H9 (cell line): ENCODE data around the gene PAK6. TPM values are rescaled to one million over a fixed set of nuclear protein-coding genes. Genes with fewer than 3 reads are reported as not detected.
A peak's percentile ranks its signal among the peaks of the same experiment; 100 is the strongest.

Source experiments
- DNase-seq: peaks from one replicate; pipeline ENCODE4 v3.0.0-alpha.2; 2017
- H2AFZ ChIP-seq: one replicate; pipeline ENCODE4 v1.6.1; 2013; ENCODE audit warnings: mild to moderate bottlenecking, low read length, control low read depth, moderate library complexity
- H2AK5ac ChIP-seq: 2 replicates; pipeline ENCODE4 v1.6.1; 2013; ENCODE audit warnings: low read length, control low read depth, mixed read lengths; ENCODE audit not compliant: insufficient read length
- H2BK120ac ChIP-seq: one replicate; pipeline ENCODE4 v1.6.1; 2013; ENCODE audit warnings: low read depth, mild to moderate bottlenecking, low read length, control low read depth, inconsistent platforms; ENCODE audit not compliant: poor library complexity, severe bottlenecking
- H2BK12ac ChIP-seq: 2 replicates; pipeline ENCODE4 v1.6.1; 2013; ENCODE audit warnings: low read length, control low read depth, mixed read lengths, low read depth; ENCODE audit not compliant: insufficient read length
- H2BK15ac ChIP-seq: 2 replicates; pipeline ENCODE4 v1.6.1; 2013; ENCODE audit warnings: low read depth, low read length, control low read depth
- H2BK20ac ChIP-seq: one replicate; pipeline ENCODE4 v1.6.1; 2013; ENCODE audit warnings: low read depth, mild to moderate bottlenecking, low read length, control low read depth, inconsistent platforms; ENCODE audit not compliant: poor library complexity, severe bottlenecking
- H2BK5ac ChIP-seq: 2 replicates; pipeline ENCODE4 v1.6.1; 2013; ENCODE audit warnings: low read length, control low read depth, mixed read lengths; ENCODE audit not compliant: insufficient read length
- H3K14ac ChIP-seq: 2 replicates; pipeline ENCODE4 v1.6.1; 2013; ENCODE audit warnings: low read length, control low read depth; ENCODE audit not compliant: insufficient read depth
- H3K18ac ChIP-seq: 2 replicates; pipeline ENCODE4 v1.6.1; 2013; ENCODE audit warnings: low read depth, mild to moderate bottlenecking, mixed read lengths, low read length, control low read depth; ENCODE audit not compliant: insufficient read length
- H3K23ac ChIP-seq: 2 replicates; pipeline ENCODE4 v1.6.1; 2013; ENCODE audit warnings: low read length, control low read depth, mixed read lengths, low read depth; ENCODE audit not compliant: insufficient read length
- H3K23me2 ChIP-seq: 2 replicates; pipeline ENCODE4 v1.6.1; 2013; ENCODE audit warnings: low read depth, mild to moderate bottlenecking, mixed read lengths, low read length, control low read depth; ENCODE audit not compliant: insufficient read length, poor library complexity, severe bottlenecking
- H3K27ac ChIP-seq: 2 replicates; pipeline ENCODE4 v1.5.1; 2013; ENCODE audit warnings: low read length, control low read depth, mixed read lengths, low read depth; ENCODE audit not compliant: insufficient read length
- H3K27me3 ChIP-seq: 2 replicates; pipeline ENCODE4 v1.6.1; 2013; ENCODE audit warnings: low read length, control low read depth, inconsistent platforms; ENCODE audit not compliant: insufficient read depth
- H3K4ac ChIP-seq: 2 replicates; pipeline ENCODE4 v1.6.1; 2013; ENCODE audit warnings: low read depth, mild to moderate bottlenecking, control low read depth, inconsistent platforms, low read length, moderate library complexity
- H3K4me1 ChIP-seq: 2 replicates; pipeline ENCODE4 v1.6.1; 2013; ENCODE audit warnings: low read length, control low read depth, inconsistent platforms; ENCODE audit not compliant: insufficient read depth
- H3K4me2 ChIP-seq: 2 replicates; pipeline ENCODE4 v1.6.1; 2013; ENCODE audit warnings: low read length, control low read depth, mixed read lengths; ENCODE audit not compliant: insufficient read length, insufficient read depth
- H3K56ac ChIP-seq: 2 replicates; pipeline ENCODE4 v1.6.1; 2013; ENCODE audit warnings: low read depth, mild to moderate bottlenecking, mixed read lengths, low read length, control low read depth; ENCODE audit not compliant: insufficient read length
- H3K79me1 ChIP-seq: 2 replicates; pipeline ENCODE4 v1.6.1; 2013; ENCODE audit warnings: low read depth, mild to moderate bottlenecking, moderate library complexity, low read length, control low read depth, inconsistent platforms; ENCODE audit not compliant: insufficient read depth, poor library complexity, severe bottlenecking
- H3K79me2 ChIP-seq: 2 replicates; pipeline ENCODE4 v1.6.1; 2013; ENCODE audit warnings: low read length, control low read depth, inconsistent platforms; ENCODE audit not compliant: insufficient read depth
- H3K9ac ChIP-seq: 2 replicates; pipeline ENCODE4 v1.6.1; 2013; ENCODE audit warnings: low read length, control low read depth, mixed read lengths; ENCODE audit not compliant: insufficient read length; ENCODE audit errors: extremely low read depth
- H3K9me3 ChIP-seq: one replicate; pipeline ENCODE4 v1.6.1; 2013; ENCODE audit warnings: low read depth, low read length, inconsistent platforms; ENCODE audit not compliant: control insufficient read depth
- H3T11ph ChIP-seq: one replicate; pipeline ENCODE4 v1.6.1; 2013; ENCODE audit warnings: mild to moderate bottlenecking, low read length, control low read depth, inconsistent platforms
- H4K20me1 ChIP-seq: one replicate; pipeline ENCODE4 v1.6.1; 2013; ENCODE audit not compliant: control insufficient read depth, insufficient read length, insufficient read depth
- H4K5ac ChIP-seq: 2 replicates; pipeline ENCODE4 v1.6.1; 2013; ENCODE audit warnings: low read depth, mild to moderate bottlenecking, mixed read lengths, low read length, control low read depth; ENCODE audit not compliant: insufficient read length
- H4K8ac ChIP-seq: replicated peaks from 2 replicates; pipeline ENCODE4 v1.6.1; 2013; ENCODE audit warnings: low read length, control low read depth, mixed read lengths, low read depth; ENCODE audit not compliant: insufficient read length
- H4K91ac ChIP-seq: 2 replicates; pipeline ENCODE4 v1.6.1; 2013; ENCODE audit warnings: low read depth, mild to moderate bottlenecking, moderate library complexity, mixed read lengths, low read length, control low read depth; ENCODE audit not compliant: insufficient read length
- H3K27ac Mint-ChIP-seq, 3 experiments: 2 replicates in 2 of 3; 3 replicates in 1 of 3; pipeline ENCODE4 v1.8.0; 2020 to 2021; ENCODE audit warnings: mixed read lengths in 3 of 3, mild to moderate bottlenecking in 1 of 3, moderate library complexity in 1 of 3
- H3K27me3 Mint-ChIP-seq: 2 replicates; pipeline ENCODE4 v1.8.0; 2021; ENCODE audit warnings: low read depth, mild to moderate bottlenecking, moderate library complexity, mixed read lengths
- H3K36me3 Mint-ChIP-seq, 3 experiments: 2 replicates in 2 of 3; 3 replicates in 1 of 3; pipeline ENCODE4 v1.8.0; 2020 to 2021; ENCODE audit warnings: low read depth in 3 of 3, mixed read lengths in 3 of 3; ENCODE audit not compliant: insufficient read depth in 1 of 3
- H3K4me1 Mint-ChIP-seq, 2 experiments: 2 replicates each; pipeline ENCODE4 v1.8.0; 2020; ENCODE audit warnings: mixed read lengths in 2 of 2
- H3K4me3 Mint-ChIP-seq, 2 experiments: 2 replicates in 1 of 2; 3 replicates in 1 of 2; pipeline ENCODE4 v1.8.0; 2020 to 2021; ENCODE audit warnings: mild to moderate bottlenecking in 2 of 2, mixed read lengths in 2 of 2, moderate library complexity in 1 of 2
- H3K9me3 Mint-ChIP-seq, 2 experiments: 2 replicates in 1 of 2; 3 replicates in 1 of 2; pipeline ENCODE4 v1.8.0; 2020; ENCODE audit warnings: mild to moderate bottlenecking in 2 of 2, mixed read lengths in 2 of 2, moderate library complexity in 1 of 2
- CTCF ChIP-seq: fragments of 200-600 bp; sonication (generic); conservative IDR thresholded peaks from 3 replicates; pipeline ENCODE4 v1.8.0; 2021; ENCODE audit warnings: antibody characterized with exemption, mild to moderate bottlenecking
- whole genome bisulfite sequencing: extraction: QIAGEN DNeasy Blood & Tissue Kit; methylation state at CpG from one replicate; pipeline ENCODE4 v1.1.7; 2013; ENCODE audit warnings: missing lambda C conversion rate, low lambda C conversion rate, mixed read lengths; ENCODE audit not compliant: insufficient read length; ENCODE audit errors: extremely low coverage; 5-methylcytosine and 5-hydroxymethylcytosine counted together
- total RNA-seq: library from RNA; stranded (reverse); gene quantifications from 2 replicates; pipeline ENCODE4 v1.2.1, GENCODE V29; 2021

The PAK6 gene
- total RNA-seq, 1 experiment from 2014 or later, result 7.4 TPM

- H3K27me3 Mint-ChIP-seq, result peaks cover 86% of the 10 kb centered on the region
- no peak overlapping the region for H3K4ac ChIP-seq
- no peak overlapping the region for H3K9ac ChIP-seq
- no peak overlapping the region for H2BK12ac ChIP-seq
- H3K79me2 ChIP-seq, result no peaks in the 10 kb centered on the region
- no peak overlapping the region for H4K91ac ChIP-seq
- H3K4me1 Mint-ChIP-seq, result peaks cover 38 to 67% of the 10 kb centered on the region in 2 experiments
- WGBS, result no CpG with 5 or more reads among the region's 51 CpGs
- no peaks in the 10 kb centered on the region; a peak in 1 of 5 replicates for H3K9me3 Mint-ChIP-seq
- no peak overlapping the region for H4K5ac ChIP-seq
- no peak overlapping the region for H3K14ac ChIP-seq
- H3K9me3 ChIP-seq, result no peaks in the 10 kb centered on the region
- H4K20me1 ChIP-seq, result no peaks in the 10 kb centered on the region
- H2AFZ ChIP-seq, result no peak overlapping the region
- peaks cover 37% of the 10 kb centered on the region; the same call in 1 of the 2 replicates for H3K27me3 ChIP-seq
- no peak overlapping the region for H2AK5ac ChIP-seq
- H2BK15ac ChIP-seq, result no peak overlapping the region
- H2BK20ac ChIP-seq, result no peak overlapping the region
- H3K27ac Mint-ChIP-seq, result no peak overlapping the region
- H3K23me2 ChIP-seq, result peaks cover 10% of the 10 kb centered on the region
- H3K4me2 ChIP-seq, result peak overlapping the region; percentile 41
- H3K23ac ChIP-seq, result no peak overlapping the region
- H3T11ph ChIP-seq, result no peak overlapping the region
- no peak for DNase-seq
- H2BK5ac ChIP-seq, result no peak overlapping the region
- H2BK120ac ChIP-seq, result no peak overlapping the region
- H4K8ac ChIP-seq, result no peak overlapping the region
- no peaks in the 10 kb centered on the region for H3K79me1 ChIP-seq
- no peak overlapping the region; a peak in 1 of 5 replicates for H3K4me3 Mint-ChIP-seq
- H3K36me3 Mint-ChIP-seq, result no peaks in the 10 kb centered on the region; a peak in 2 of 7 replicates
- H3K27ac ChIP-seq, result no peak overlapping the region
- H3K4me1 ChIP-seq, result peaks cover 3% of the 10 kb centered on the region; the same call in 1 of the 2 replicates
- no peak overlapping the region for H3K56ac ChIP-seq
- H3K18ac ChIP-seq, result no peak overlapping the region
- TF ChIP-seq CTCF, result no peak
These were observed 42.9 kb downstream of the PAK6 start for GRCh38 chr15:40281801-40282146.
